CD4-positive, alpha-beta T cell treated with Interleukin-4 for 4 hours (primary cell): ENCODE data around the gene KLHL17.
A peak's percentile ranks its signal among the peaks of the same experiment; 100 is the strongest.

Source experiments
- DNase-seq: peaks from one replicate; pipeline ENCODE4 v3.0.0-alpha.2; 2020

KLHL17 gene

DNA sequence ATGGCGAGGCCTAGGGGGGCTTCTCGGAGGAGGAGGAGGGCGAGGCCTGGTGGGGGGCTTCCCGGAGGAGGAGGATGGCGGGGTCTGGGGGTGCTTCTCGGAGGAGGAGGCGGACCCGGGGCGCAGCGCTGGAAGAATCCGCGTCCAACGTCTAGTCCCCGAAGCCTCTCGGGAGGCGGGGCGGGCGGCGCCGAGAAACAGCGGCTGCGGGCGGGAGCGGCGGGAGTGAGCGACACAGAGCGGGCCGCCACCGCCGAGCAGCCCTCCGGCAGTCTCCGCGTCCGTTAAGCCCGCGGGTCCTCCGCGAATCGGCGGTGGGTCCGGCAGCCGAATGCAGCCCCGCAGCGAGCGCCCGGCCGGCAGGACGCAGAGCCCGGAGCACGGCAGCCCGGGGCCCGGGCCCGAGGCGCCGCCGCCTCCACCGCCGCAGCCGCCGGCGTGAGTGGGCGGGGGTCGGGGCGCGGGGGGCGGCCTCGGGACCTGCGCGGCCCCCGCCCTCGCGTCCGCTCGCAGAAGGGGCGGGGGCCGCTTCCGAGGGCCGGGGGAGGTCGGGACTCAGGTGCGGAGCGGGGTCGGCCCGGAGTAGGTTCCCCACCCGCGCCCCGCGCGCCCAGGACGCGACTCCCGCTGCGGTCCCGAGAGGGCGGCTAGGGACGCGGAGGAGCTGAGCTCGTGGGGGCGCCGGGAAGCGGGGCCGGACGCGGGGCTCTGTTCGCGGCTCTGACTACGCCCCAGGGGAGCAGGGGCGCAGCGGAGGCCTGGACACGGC lies at the start of gene KLHL17:
TSS of gene KLHL17 (plus strand) at position 222 of the 769 bp plus-strand sequence. CDS start at position 332, 110 bp downstream.
- DNase-seq = peak; percentile 75

DNA sequence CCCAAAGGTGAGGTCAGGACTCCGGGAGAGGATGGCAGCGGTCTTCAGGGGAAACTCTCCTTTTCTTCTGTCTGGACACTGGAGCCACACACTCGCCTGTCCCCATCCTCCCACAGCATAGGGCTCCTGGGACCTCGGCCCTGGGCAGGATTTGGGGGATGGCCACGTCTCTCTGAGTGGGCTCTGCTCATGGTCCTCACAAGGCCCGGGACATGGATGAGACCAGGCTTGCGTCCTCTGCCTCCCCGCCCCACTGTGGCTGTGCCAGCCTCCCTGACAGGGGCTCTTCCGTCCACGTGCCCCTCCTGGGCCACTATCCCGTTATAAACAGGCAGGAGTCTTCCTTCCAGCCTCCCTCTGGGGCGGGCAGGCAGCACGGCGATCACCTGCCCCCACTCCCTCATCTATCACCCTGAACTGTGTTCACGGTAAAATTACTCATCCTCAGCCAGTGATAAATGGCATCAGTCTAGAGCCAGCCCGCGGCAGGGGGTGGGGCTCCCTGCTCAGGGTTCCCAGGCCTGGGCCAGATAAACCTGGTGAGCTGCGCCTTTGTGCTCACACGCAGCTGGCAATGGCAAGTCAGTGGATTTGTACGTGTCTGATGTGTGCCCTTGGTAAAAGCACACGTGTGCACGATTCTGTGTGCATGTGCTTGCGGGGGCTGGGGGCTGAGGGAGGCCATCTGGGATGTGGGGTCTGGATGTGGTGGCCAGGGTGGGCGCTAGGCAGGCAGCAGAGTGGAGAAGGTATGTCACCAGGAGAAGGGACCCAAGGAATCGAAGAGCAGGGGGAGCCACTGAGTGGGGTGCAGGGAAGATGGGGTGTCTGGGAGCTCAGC lies 49.3 kb upstream of the KLHL17 start:
- no peak for DNase-seq

DNA sequence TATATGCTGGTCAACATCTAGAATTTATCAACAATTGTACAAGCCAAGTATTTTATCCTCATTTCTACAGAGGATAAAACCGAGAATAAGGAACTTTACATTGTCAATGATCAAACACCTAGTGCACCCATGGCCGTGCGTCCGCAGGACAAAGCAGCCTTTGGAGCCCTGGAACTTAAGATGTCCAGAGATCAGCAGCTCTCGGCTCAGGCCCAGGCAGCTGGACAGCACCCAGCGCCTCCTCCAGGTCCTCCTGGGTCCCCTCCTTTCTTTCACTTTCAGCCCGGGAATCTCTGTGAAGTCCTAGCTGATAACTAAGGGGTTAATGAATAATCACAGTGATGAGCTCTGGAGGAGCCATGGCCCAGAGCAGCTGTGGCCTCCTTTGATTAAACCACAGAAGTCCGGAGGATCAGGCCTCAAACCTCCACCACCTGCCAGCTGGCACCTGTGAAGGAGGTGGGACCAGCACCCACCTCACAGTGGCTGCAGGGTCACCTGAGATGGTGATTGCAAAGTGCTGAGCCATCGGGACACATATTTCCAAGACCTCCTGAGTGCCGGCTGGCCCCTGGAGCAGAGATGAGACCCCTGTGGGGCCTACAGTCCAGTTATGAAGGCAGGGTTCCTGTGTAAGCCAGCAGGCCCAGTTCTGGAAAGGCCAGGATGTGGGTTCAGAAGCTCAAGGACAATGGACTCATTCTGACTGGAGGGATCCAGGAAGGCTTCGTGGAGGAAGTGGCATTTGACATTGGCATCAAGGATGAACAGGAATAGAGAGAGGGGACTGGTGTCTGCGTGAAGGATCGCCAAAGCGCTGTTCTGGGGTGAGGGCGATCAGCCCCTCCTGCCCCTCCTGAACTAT lies 48.3 kb upstream of the KLHL17 start:
- no peak for DNase-seq

DNA sequence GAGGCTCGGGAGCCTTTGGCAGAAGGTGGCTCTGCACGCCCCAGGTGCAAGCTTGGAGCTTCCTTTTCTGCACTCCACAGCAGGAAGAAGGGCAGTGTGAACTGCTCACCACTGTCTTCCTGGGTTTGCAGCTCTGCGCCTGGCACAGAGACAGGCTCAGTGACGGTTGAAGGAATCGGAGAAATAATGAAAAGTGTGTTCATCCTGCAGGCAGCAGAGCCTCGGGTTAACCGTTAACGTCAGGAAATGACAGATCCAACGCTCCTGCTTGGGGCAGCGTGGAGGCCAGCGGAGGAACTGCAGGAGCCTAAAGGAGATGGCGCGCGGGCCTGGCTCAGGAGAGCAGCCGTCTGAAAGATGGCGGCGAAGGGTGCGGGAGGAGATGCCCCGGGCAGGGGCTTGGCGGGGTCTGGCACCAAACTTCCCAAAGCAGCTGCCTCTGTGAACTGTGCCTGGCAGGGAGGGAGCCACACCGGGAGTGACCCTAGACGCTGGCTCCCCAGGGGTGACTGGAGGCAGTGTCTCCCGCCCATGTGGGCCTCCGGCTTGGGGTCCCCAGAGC lies 47.6 kb upstream of the KLHL17 start:
- DNase-seq = no peak

DNA sequence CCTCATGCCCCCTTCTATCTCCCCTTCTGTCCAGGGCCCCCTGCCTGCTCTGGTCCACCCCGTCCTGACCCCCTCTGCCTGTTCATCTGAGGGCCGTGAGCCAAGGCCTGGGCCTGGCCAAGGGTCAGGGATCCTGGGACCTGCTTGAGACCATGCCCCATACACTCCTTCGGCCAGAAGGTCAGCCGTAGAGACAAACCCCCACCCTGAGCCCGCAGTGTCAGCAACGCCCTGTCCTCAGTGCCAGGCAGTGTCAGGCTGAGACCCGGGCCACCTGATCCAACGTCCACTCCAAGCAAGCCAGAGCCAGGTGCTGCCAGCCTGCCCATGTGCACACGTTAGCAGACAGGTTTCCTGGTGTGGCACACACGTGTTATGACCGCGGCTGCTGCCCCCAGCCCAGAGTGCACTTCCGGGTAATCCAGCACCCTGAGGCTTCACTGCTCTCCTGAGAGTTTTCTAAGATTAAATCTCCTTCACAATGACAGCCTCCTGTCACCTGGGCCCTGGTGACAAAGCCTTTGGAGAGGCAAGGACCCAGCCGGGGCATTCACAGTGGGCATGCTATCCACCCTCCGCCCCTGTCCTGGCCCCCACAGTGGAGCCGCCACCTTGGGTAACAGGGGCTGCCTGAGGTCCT lies 46.8 kb upstream of the KLHL17 start:
- no peak for DNase-seq

DNA sequence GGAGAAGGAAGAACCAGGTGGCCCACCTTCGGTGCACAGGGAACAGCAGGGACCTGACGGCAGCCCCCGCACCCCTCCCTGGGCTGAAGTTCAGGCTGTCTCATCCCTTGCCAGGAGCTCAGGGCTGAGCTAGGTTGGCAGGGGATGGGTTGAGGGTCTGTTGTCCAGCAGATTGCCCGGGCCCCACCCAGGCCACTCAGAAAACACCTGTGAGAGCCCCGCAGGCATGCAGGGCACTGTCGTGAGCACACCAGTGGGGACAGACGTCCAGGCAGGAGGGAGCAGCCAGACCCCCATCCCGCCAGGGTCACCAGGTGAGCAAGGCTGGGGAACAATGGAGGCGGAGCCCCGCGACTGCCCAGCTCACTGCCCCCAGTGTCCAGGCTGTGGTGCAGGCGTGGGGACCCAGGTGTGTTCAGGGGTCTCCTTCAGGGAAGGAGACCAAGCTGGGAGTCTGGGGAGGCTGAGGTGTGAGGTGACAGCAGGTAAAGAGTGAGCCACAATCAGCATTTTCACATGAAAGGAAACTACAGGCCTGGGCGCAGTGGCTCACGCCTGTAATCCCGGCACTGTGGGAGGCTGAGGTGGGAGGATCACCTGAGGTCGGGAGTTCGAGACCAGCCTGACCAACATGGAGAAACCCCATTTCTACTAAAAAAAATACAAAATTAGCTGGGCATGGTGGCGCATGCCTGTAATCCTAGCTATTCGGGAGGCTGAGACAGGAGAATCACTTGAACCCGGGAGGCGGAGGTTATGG lies 46.1 kb upstream of the KLHL17 start:
- no peak for DNase-seq

DNA sequence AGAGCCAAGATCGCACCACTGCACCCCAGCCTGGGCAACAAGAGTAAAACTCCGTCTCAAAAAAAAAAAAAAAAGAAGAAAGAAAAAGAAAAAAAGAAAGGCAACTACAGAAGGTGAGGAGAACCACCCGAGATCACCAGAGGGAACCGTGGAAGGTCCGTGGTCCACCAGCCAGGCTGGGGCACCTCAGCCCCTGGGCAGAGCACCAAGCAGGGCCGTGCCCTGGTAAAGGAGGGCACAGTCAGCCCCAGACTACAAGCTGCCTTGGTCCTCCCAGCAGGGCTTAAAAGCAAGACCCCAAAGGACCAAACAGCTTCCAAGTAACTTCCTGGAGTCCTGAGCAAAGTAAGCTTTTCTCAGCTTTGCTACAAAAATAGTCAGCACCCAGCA lies 45.5 kb upstream of the KLHL17 start:
- no peak for DNase-seq

DNA sequence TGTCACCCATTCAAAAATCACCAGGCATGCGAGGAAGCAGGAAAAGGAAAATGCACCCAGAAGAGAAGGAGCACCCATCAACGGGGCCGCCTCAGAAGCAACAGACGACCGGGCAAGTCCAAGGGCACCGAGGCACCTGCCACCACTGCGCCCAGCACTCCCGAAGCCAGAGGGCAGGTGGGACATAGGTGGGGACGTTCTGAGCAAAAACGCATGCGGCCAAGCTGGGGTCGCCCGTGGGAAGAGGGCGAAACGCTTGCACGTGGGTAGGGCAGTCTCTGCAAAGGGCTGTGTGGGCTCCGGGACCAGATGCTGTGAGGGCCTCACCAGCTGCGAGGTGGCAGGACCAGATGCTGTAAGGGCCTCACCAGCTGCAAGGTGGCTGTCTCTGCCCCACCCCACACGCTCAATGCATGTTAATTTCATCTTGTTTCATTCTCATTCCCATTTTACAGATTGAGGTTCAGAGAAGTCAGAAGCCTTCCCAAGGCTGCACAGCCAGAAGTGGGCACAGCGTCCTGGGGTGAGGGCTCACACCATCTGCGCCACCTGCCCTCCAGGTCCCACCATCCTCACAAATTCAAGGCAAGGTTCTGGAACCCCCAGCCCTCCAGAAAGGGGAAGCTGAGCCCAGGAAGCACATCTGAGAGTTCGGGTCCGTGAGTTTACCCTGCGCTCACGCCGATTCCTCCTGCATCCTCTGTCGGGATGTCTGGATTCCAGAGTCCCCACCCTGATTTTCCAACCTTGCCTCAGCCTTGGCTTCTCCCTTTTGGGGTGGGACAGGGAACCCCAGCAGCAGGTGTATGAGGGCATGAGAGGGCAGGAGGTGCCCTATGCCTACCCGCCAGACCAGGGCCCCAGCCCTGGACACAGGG lies 44.9 kb upstream of the KLHL17 start:
- no peak for DNase-seq

DNA sequence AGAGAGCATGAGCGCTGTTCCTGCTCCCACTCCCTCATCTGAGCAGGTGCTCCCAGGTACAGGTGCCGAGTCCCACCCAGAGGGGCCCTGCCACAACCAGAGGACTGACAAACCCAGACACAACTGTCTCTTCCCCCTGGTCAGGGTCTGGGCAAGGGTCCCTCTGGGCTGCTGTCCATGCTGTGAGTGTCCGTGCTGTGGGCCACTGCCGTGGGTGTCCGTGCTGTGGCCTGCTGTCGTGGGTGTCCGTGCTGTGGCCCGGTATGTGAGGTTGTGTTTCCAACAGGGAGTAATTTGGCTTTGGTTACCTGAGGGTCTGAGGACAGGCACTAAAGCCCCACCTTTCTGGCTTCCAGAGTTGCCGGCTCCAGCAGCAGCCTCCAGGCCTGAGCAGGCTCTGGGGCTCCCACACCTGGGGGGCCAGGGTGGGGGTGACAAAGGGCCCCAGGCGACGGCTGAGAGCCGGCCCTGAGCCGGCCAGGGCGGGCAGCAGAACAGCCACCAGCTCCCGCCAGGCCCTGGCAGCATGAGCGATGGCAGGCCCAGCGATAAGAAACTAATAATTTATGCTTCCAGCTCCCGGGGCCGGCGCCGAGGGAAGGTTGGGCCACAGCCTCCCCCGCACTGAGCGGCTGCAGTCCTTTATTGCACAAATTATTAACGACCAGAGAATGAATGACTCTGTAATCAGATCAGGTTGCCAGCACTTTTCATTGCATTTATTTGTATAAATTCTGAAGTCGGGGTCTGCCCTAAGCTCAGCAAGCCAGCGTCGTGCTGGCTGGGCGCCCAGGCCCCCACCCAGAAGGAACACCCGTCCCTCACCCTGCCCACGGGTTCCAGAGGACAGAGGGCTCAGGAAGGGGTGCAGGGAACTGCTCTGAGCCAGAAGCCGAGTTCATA lies 44.0 kb upstream of the KLHL17 start:
- DNase-seq = no peak

DNA sequence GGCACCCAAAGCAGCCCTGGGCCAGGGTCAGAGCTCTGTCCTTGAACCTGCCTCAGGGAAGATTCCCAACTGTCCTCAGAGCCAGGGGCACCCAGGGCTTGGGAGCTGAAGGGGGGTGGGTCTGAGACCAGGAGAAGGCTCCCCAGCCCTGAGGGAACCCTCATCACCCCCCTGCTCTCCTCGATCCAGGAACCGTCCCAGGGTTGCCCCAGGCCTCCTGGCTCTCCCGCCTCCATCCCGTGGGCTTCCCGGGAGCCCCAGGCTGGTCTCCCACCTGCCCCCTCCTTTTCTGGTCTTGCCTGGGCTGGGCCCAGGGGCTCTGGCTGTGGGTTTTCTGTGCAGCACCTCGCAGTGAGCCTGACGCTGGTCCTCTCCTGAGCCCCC lies 43.3 kb upstream of the KLHL17 start:
- no peak for DNase-seq

DNA sequence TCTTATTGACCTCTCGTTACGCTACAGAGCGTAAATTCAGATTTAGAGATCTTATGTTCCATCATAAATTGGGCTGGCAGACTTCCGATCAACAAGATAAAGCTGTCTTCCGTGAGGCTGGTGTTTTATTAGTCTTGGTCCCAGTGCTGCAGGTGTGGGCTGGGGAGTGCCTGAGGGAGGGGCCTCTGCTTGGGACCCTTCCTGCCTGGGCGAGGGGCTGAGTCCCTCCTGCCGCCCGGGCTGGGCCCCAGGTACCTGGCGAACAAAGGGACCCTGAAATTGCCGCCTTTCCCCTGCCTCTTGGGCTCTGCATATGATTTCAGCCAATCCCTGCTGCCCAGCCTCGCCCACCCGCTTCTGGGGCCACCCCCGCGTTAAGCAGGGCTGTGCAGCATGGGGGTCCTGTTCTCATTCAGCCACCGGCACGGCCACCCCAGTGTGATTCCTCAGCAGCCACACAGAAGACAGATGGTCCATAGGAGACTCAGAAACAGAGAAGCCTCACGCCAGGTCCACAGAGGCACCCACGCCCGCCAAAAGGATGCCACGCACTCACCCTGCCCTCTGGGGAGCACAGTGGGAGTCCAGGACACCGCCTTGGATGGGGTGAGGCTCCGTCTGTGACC lies 42.8 kb upstream of the KLHL17 start:
- no peak for DNase-seq

DNA sequence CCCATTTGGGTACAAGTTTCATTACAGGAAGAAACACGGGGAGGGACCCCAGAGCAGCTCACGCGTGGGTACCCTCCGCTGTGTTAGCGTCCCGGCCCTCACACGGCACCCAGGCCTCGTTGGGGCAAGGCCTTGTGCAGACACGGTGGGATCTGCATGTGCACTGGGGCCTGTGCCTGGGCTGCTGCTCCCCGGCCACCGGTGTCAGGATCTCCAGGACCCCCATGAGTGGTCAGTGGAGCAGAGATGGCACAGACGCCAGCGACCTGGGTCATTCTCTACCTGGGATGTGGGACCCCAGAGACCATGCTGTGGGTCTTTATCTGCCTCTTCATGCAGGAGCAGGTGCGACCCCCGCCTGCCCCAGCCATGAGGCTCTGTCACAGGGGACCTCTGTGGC lies 42.0 kb upstream of the KLHL17 start:
- DNase-seq = no peak

DNA sequence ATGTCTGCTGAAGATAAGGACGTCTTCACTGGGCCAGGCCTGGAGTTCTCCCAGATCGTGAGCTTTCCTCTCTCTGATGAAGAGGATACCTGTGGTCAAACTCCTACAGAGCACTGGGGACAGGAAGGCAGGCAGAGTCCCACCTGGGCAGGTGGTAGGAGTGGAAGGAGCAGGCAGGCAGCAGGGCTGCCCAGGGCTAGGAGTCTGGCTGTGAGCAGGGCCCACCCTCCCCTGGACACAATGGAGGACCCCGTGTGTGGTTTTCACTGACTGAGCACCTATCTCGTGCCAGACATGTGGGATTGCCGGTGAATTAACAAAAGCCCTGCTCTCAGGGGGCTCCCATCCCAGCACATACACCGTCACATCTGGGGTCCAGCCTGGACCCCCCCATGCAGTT lies 41.5 kb upstream of the KLHL17 start:
- DNase-seq = no peak

DNA sequence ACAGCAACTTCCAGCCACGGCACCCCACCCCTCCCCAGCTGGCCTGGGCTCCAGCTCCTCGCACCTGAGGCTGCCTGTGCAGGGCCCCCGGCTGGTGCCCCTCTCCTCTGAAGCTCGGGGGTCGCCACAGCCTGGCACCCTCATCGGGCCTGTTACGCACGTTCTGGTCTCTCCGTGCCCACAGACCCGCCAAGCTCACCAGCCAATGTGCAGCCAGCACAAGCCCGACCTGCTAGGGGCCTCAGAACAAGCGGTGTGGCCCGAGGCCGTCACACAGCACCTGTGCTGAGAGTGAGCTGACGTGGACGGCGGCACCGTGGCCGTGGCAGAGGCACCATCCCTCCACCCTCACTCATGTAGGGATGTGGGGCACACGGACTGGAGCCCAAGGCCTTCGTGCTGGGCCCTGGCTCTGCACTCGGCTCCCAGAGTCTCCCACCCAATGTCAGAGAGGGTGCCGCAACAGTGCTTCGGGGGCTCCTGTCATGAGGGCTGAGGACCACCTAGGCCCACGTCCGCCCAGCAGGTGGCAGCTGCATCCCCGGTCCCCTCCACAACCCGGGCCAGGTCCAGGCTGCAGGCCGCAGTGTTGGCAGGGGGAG lies 41.0 kb upstream of the KLHL17 start:
- DNase-seq = no peak

DNA sequence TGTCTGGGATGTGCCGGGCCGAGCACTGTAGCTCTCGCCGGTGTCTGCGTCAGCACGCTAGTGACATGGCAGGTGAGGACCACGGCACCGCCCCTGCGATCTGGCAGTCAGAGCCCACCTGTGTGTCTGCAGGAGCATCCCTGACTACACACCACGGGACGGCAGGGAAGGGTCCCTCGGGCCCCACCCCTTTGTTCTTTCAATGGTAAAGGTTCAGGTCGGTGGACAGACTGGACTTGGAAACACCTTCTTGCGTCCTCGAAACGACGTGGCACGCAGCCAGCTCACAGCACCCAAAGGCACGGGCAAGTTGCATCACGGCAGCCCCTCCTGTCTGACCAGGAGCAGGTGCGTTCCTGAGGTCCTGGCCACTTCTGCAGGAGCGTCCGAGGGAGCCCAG lies 40.4 kb upstream of the KLHL17 start:
- no peak for DNase-seq

DNA sequence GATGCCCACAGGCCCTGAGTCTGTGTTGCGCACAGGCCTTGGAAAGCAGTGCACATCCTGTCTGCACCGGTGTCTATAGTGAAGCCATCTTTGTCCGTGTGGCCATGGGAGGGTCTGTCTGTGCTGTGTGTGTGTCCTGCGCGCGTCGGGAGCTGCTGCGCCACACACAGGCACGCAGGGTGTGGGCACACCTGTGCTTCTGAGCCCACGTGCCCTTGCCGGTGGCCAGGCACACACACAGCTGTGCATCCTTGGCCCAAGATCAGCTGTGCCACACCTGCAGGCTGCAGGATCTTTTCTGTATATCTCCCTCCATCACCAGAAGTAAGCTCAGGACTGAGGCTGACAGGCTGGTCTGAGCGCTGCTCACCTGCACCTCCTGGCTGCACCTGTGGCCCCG lies 39.9 kb upstream of the KLHL17 start:
- DNase-seq = no peak

DNA sequence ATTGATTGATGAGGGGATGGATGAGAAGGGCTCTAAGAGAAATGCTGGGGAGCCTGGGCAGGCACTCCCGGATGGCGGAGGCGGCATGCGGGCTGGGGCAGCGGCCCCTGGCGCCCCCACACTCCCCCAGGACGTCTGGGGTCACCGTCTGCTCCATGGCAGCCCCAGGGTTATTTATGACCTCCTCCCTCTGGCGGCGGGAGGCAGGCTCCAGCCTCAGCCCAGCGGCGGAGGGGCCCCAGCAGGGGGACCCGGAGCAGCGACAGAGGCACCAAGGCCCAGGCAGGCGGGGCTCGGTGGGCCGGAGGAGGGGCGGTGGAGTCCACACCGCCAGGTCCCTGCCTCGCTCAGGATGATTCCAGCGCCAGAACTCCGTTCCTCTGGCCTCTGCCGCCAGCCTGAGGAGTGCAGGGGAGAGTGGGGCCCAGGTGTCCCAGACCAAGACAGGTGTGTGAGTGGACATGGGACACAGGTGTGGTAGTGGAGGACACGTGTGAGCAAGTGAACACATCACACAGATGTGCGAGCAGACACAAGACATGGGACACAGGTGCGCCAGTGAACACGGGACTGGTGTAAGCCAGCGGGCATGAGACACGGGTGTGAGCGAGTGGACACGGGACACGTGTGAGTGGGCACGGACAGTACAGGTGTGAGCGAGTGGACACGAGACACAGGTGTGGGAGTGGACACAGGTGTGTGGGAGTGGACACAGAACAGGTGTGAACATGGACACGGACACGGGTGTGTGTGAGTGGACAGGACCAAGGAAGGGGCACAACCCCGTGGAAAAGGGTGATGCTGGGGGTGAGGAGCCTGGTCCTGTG lies 39.2 kb upstream of the KLHL17 start:
- DNase-seq = peak; percentile 19
